GM12878 (cell line): Measurements from ENCODE around the gene GSAP. TPM values are rescaled to one million over a fixed set of nuclear protein-coding genes. Genes with fewer than 3 reads are reported as not detected.
A peak's percentile ranks its signal among the peaks of the same experiment; 100 is the strongest.

Experiments
- BCL3 ChIP-seq: IDR thresholded peaks from 2 replicates; pipeline ENCODE4 v1.6.1; 2011; ENCODE audit warnings: borderline replicate concordance, low read depth, mild to moderate bottlenecking, moderate library complexity, low read length; ENCODE audit not compliant: insufficient read depth, poor library complexity, severe bottlenecking
- BRCA1 ChIP-seq: IDR thresholded peaks from 2 replicates; pipeline ENCODE4 v1.6.1; 2011; ENCODE audit warnings: low read depth, low read length, improper control_type of control experiment
- CREB1 ChIP-seq: IDR thresholded peaks from 2 replicates; pipeline ENCODE4 v1.6.1; 2012; ENCODE audit warnings: low read depth, mild to moderate bottlenecking, inconsistent platforms
- DPF2 ChIP-seq: fragments of 450-650 bp; IDR thresholded peaks from 2 replicates; pipeline ENCODE4 v1.6.1; 2017; ENCODE audit warnings: mild to moderate bottlenecking
- ELK1 ChIP-seq: IDR thresholded peaks from 2 replicates; pipeline ENCODE4 v1.6.1; 2012; ENCODE audit warnings: low read depth, low read length, improper control_type of control experiment
- EP300 ChIP-seq, 2 experiments: fragments of 150-350 bp in 1 of 2; IDR thresholded peaks; 2 replicates each; pipeline ENCODE4 v1.6.1; 2011 to 2012; ENCODE audit warnings: low read depth in 2 of 2, low read length in 2 of 2, borderline replicate concordance in 1 of 2, improper control_type of control experiment in 1 of 2, inconsistent platforms in 1 of 2; ENCODE audit not compliant: control insufficient read depth in 1 of 2
- FOXM1 ChIP-seq: IDR thresholded peaks from 2 replicates; pipeline ENCODE4 v1.6.1; 2012; ENCODE audit warnings: low read depth, mild to moderate bottlenecking, inconsistent platforms, low read length, moderate library complexity
- IRF4 ChIP-seq: IDR thresholded peaks from 2 replicates; pipeline ENCODE4 v1.6.1; 2011; ENCODE audit warnings: low read depth, low read length
- JUND ChIP-seq: IDR thresholded peaks from 2 replicates; pipeline ENCODE4 v1.6.1; 2012; ENCODE audit warnings: low read depth, mild to moderate bottlenecking, low read length, improper control_type of control experiment, moderate library complexity
- KDM1A ChIP-seq: fragments of 200-600 bp; sonication (generic); IDR thresholded peaks from 2 replicates; pipeline ENCODE4 v1.6.1; 2016; ENCODE audit warnings: borderline replicate concordance
- LARP7 ChIP-seq: fragments of 450-650 bp; IDR thresholded peaks from 2 replicates; pipeline ENCODE4 v1.6.1; 2017; ENCODE audit warnings: mild to moderate bottlenecking
- MEF2A ChIP-seq: IDR thresholded peaks from 2 replicates; pipeline ENCODE4 v1.6.1; 2011; ENCODE audit warnings: low read depth, mild to moderate bottlenecking, low read length, moderate library complexity; ENCODE audit not compliant: insufficient read depth
- MTA2 ChIP-seq: fragments of 450-650 bp; IDR thresholded peaks from 2 replicates; pipeline ENCODE4 v1.6.1; 2016; ENCODE audit warnings: low read depth, mild to moderate bottlenecking, moderate library complexity
- MTA3 ChIP-seq: IDR thresholded peaks from 2 replicates; pipeline ENCODE4 v1.6.1; 2012; ENCODE audit warnings: low read length, inconsistent platforms, borderline replicate concordance
- NFYA ChIP-seq: IDR thresholded peaks from 2 replicates; pipeline ENCODE4 v1.6.1; 2011; ENCODE audit warnings: low read depth, mild to moderate bottlenecking, low read length, improper control_type of control experiment, borderline replicate concordance
- NKRF ChIP-seq: fragments of 450-650 bp; conservative IDR thresholded peaks from 2 replicates; pipeline ENCODE4 v1.6.1; 2017; ENCODE audit warnings: mild to moderate bottlenecking, moderate library complexity
- POU2F2 ChIP-seq: IDR thresholded peaks from 3 replicates; pipeline ENCODE4 v1.6.1; 2011; ENCODE audit warnings: low read depth, mild to moderate bottlenecking, low read length, borderline replicate concordance
- SMAD5 ChIP-seq: IDR thresholded peaks from 2 replicates; pipeline ENCODE4 v1.6.1; 2016; ENCODE audit warnings: antibody characterized with exemption, low read depth
- SRF ChIP-seq, 2 experiments: IDR thresholded peaks; 2 replicates each; pipeline ENCODE4 v1.6.1; 2011; ENCODE audit warnings: low read depth in 2 of 2, low read length in 2 of 2, mild to moderate bottlenecking in 1 of 2, moderate library complexity in 1 of 2
- STAT1 ChIP-seq: fragments of 450-650 bp; conservative IDR thresholded peaks from 2 replicates; pipeline ENCODE4 v1.6.1; 2014; ENCODE audit warnings: antibody characterized with exemption, mild to moderate bottlenecking
- SUPT20H ChIP-seq: IDR thresholded peaks from 2 replicates; pipeline ENCODE4 v1.6.1; 2011; ENCODE audit warnings: low read depth, mild to moderate bottlenecking, low read length, moderate library complexity, borderline replicate concordance; ENCODE audit not compliant: control insufficient read depth
- TCF12 ChIP-seq: IDR thresholded peaks from 2 replicates; pipeline ENCODE4 v1.6.1; 2011; ENCODE audit warnings: low read depth, mild to moderate bottlenecking, low read length
- TCF3 ChIP-seq: IDR thresholded peaks from 2 replicates; pipeline ENCODE4 v1.6.1; 2012; ENCODE audit warnings: low read depth, mild to moderate bottlenecking, low read length, borderline replicate concordance; ENCODE audit not compliant: insufficient read depth
- WRNIP1 ChIP-seq: IDR thresholded peaks from 2 replicates; pipeline ENCODE4 v1.6.1; 2011; ENCODE audit warnings: low read depth, low read length, improper control_type of control experiment, borderline replicate concordance
- YY1 ChIP-seq: IDR thresholded peaks from 2 replicates; pipeline ENCODE4 v1.6.1; 2011; ENCODE audit warnings: low read depth, mild to moderate bottlenecking, low read length
- ZBED1 ChIP-seq: IDR thresholded peaks from 2 replicates; pipeline ENCODE4 v1.6.1; 2016; ENCODE audit warnings: borderline replicate concordance
- polyA plus RNA-seq, 11 experiments: library from polyadenylated mRNA; depleted of rRNA in 4 of 11; unstranded in 6 of 11; stranded (reverse) in 5 of 11; fragments of >200 nt; fragmentation: Nextera tagmentation in 4 of 11; fragmentation: Illumina TruSeq in 1 of 11; extraction: Ambion mirVana in 4 of 11; extraction: Trizol in 1 of 11; gene quantifications; 1 replicate in 1 of 11; 2 replicates in 10 of 11; pipeline versions ENCODE4 v1.2.1 to v1.2.3, GENCODE V29; 2011 to 2016; ENCODE audit warnings: inconsistent platforms in 2 of 11, missing spikeins in 2 of 11, low read depth in 1 of 11
- total RNA-seq, 4 experiments: library from RNA; depleted of rRNA in 3 of 4; stranded (reverse); fragments of >200 nt in 3 of 4; fragmentation: Illumina TruSeq in 1 of 4; extraction: Trizol in 1 of 4; gene quantifications; 2 replicates each; pipeline versions ENCODE4 v1.2.1 to v1.2.3, GENCODE V29; 2013 to 2021

The GSAP gene
- total and polyA plus RNA-seq, 10 of the 15 experiments (the other 5 are each of a cell fraction or from before 2014, with no cell fraction given) = 6.6 to 38.1 (median 21.8) TPM

- TF ChIP-seq TCF3 (peak; percentile 89), KDM1A (no peak), DPF2 (peak; percentile 92), MTA2 (0 out of 2 replicates have a peak, but pooled peaks have one; percentile 40), WRNIP1 (no peak), TCF12 (peak; percentile 96), NFYA (no peak), POU2F2 (0 out of 3 replicates have a peak, but pooled peaks have one; percentile 27), MTA3 (peak; percentile 84), EP300 (IDR thresholded peaks at IDR 0.05; ENCODE audit: borderline replicate concordance in 1 of 2, control insufficient read depth in 1 of 2, low read depth in 2 of 2, low read length in 2 of 2) (peak; percentile 41 to 53; a peak in 2 of 4 replicates), MEF2A (0 out of 2 replicates have a peak, but pooled peaks have one; percentile 52), BCL3 (peak; percentile 79), FOXM1 (peak; percentile 97), CREB1 (peak; percentile 79; the same call in 1 of the 2 replicates), NKRF (no peak), SRF (IDR thresholded peaks at IDR 0.05; ENCODE audit: low read depth in 2 of 2, low read length in 2 of 2) (peak in 1 of 2 experiments; percentile 82; a peak in 2 of 4 replicates), YY1 (peak; percentile 50), LARP7 (no peak), JUND (peak; percentile 64; the same call in 1 of the 2 replicates), SUPT20H (no peak), BRCA1 (no peak), ELK1 (no peak), ZBED1 (peak; percentile 96; the same call in 1 of the 2 replicates), SMAD5 (no peak), STAT1 (no peak), IRF4 (peak; percentile 97)
These were observed 149.8 kb downstream of the GSAP start (continued) for GRCh38 chr7:77266291-77266794.
